Natural killer cell (primary cell): ENCODE data around the gene KCNJ6. TPM values are rescaled to one million over a fixed set of nuclear protein-coding genes. Genes with fewer than 3 reads are reported as not detected.

Experiments
- ATAC-seq, 3 donors: fragments of 150-1000 bp in 2 of 3; fragments of 200-7000 bp in 1 of 3; cut with Tn5 transposase; 1 replicate in 1 of 3; 2 replicates in 2 of 3; pipeline ENCODE4 v1.10.0; 2021; ENCODE audit warnings: mild to moderate bottlenecking in 2 of 3, moderate library complexity in 2 of 3
- DNase-seq, 2 donors: peaks; one replicate each; pipeline versions ENCODE4 v3.0.0 to v3.0.0-alpha.2; 2013 to 2021; ENCODE audit warnings: mixed read lengths in 1 of 2
- H3K27ac ChIP-seq: one replicate; pipeline ENCODE4 v1.5.1; 2013; ENCODE audit warnings: mild to moderate bottlenecking, low read length
- H3K27me3 ChIP-seq: one replicate; pipeline ENCODE4 v1.6.1; 2013; ENCODE audit warnings: low read length; ENCODE audit not compliant: control insufficient read depth, insufficient read depth
- H3K36me3 ChIP-seq: one replicate; pipeline ENCODE4 v1.6.1; 2013; ENCODE audit warnings: low read length; ENCODE audit not compliant: control insufficient read depth, insufficient read depth
- H3K4me1 ChIP-seq: one replicate; pipeline ENCODE4 v1.6.1; 2013; ENCODE audit warnings: low read length; ENCODE audit not compliant: control insufficient read depth, insufficient read depth
- H3K4me3 ChIP-seq: one replicate; pipeline ENCODE4 v1.5.1; 2013; ENCODE audit warnings: low read length
- H3K9me3 ChIP-seq: one replicate; pipeline ENCODE4 v1.6.1; 2013; ENCODE audit warnings: low read length; ENCODE audit not compliant: control insufficient read depth, insufficient read depth
- H3K27ac Mint-ChIP-seq, 2 donors: one replicate each; pipeline ENCODE4 v1.8.0; 2022; ENCODE audit warnings: mild to moderate bottlenecking in 2 of 2, mixed read lengths in 2 of 2, moderate library complexity in 1 of 2
- H3K27me3 Mint-ChIP-seq, 2 donors: one replicate each; pipeline ENCODE4 v1.8.0; 2022; ENCODE audit warnings: low read depth in 2 of 2, mixed read lengths in 2 of 2
- H3K36me3 Mint-ChIP-seq: one replicate; pipeline ENCODE4 v1.8.0; 2022; ENCODE audit warnings: mixed read lengths
- H3K4me1 Mint-ChIP-seq, 2 donors: one replicate each; pipeline ENCODE4 v1.8.0; 2022; ENCODE audit warnings: mixed read lengths in 2 of 2
- H3K4me3 Mint-ChIP-seq: one replicate; pipeline ENCODE4 v1.8.0; 2022; ENCODE audit warnings: mild to moderate bottlenecking, moderate library complexity, mixed read lengths
- H3K9me3 Mint-ChIP-seq, 2 donors: one replicate each; pipeline ENCODE4 v1.8.0; 2022; ENCODE audit warnings: mixed read lengths in 2 of 2
- CTCF ChIP-seq: fragments of 200-600 bp; IDR thresholded peaks from one replicate; pipeline ENCODE4 v1.8.0; 2022; ENCODE audit warnings: antibody characterized with exemption
- WGBS: methylation state at CpG from one replicate; pipeline ENCODE4 v1.1.7; 2013; ENCODE audit warnings: missing lambda C conversion rate; ENCODE audit not compliant: insufficient coverage; 5-methylcytosine and 5-hydroxymethylcytosine counted together
- intact Hi-C: fragments of 100-400 bp; cut with micrococcal nuclease; formaldehyde crosslinking; loops from one replicate; pipeline ENCODE4 v1.14.2; 2022
- total RNA-seq, 4 donors: library from RNA; stranded (reverse); fragments of 120-200 nt in 1 of 4; gene quantifications; one replicate each; pipeline versions ENCODE4 v1.2.3 to v1.2.4, GENCODE V29; 2013 to 2022

KCNJ6 gene
- total RNA-seq, 3 donors from 2014 or later (not counting 1 experiment from before 2014, with no cell fraction given): not detected

- no peak for DNase-seq
- Mint-ChIP-seq H3K4me3 (no peak overlapping the region), H3K9me3 (no peaks in the 10 kb centered on the region), H3K27me3 (peaks cover 7 to 13% of the 10 kb centered on the region in 2 donors), H3K27ac (no peak overlapping the region), H3K4me1 (no peaks in the 10 kb centered on the region), H3K36me3 (no peaks in the 10 kb centered on the region)
- Histone ChIP-seq H3K9me3 (no peaks in the 10 kb centered on the region), H3K4me3 (no peak overlapping the region), H3K27ac (no peak overlapping the region), H3K4me1 (no peaks in the 10 kb centered on the region), H3K27me3 (no peaks in the 10 kb centered on the region), H3K36me3 (no peaks in the 10 kb centered on the region)
- intact Hi-C loops: no loop called here
- TF ChIP-seq CTCF: no peak
- ATAC-seq: no peak
- WGBS: 0% methylated on average over 1 of the region's 2 CpGs
Measured at GRCh38 chr21:37805266-37805665, 111.0 kb downstream of the KCNJ6 start.

GRCh38 chr21:37804001-37804400 lies 112.3 kb downstream of the KCNJ6 start:
- WGBS: no CpG with 5 or more reads among the region's 1 CpG
- intact Hi-C loops: no loop called here
- no peaks in the 10 kb centered on the region for H3K9me3 Mint-ChIP-seq
- H3K27ac Mint-ChIP-seq: no peak overlapping the region
- TF ChIP-seq CTCF: no peak
- H3K27me3 Mint-ChIP-seq: peaks cover 11 to 13% of the 10 kb centered on the region in 2 donors
- Histone ChIP-seq H3K27me3 (no peaks in the 10 kb centered on the region), H3K9me3 (no peaks in the 10 kb centered on the region), H3K4me1 (no peaks in the 10 kb centered on the region), H3K4me3 (no peak overlapping the region), H3K36me3 (no peaks in the 10 kb centered on the region), H3K27ac (no peak overlapping the region)
- no peaks in the 10 kb centered on the region for H3K4me1 Mint-ChIP-seq
- H3K4me3 Mint-ChIP-seq: no peak overlapping the region
- DNase-seq: no peak
- H3K36me3 Mint-ChIP-seq: no peaks in the 10 kb centered on the region
- no peak for ATAC-seq

DNA sequence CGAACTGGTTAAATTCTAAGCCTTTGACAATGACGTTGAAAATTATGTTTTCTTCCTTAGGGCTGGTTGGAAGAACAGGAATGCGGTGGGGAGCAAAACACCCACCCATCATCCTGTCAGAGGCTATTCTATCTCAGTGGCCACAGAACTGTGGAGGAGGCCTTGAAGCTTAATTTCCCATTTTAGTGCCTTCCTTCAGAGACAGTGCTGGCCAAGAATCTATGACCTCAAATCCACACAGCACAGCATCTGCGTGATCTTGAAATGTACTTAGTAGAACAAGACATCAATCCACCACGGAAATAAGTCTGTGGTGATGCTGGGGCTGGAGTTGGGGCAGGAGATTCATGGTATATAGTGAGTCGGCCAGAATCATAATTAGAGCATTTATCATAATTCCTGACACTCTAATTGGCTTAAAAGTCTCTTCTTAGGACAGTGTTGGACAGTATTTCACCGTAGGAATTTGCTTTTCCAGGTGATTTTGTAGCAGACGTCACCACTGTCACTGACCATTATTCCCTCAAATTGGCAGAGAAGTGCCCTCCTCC lies 113.1 kb downstream of the KCNJ6 start:
- H3K4me3 ChIP-seq: no peak overlapping the region
- H3K4me1 ChIP-seq: no peaks in the 10 kb centered on the region
- no peaks in the 10 kb centered on the region for H3K4me1 Mint-ChIP-seq
- no peak overlapping the region for H3K27ac ChIP-seq
- H3K9me3 ChIP-seq: no peaks in the 10 kb centered on the region
- H3K9me3 Mint-ChIP-seq: no peaks in the 10 kb centered on the region
- H3K27ac Mint-ChIP-seq: no peak overlapping the region
- intact Hi-C loops: no loop called here
- no peak overlapping the region for H3K4me3 Mint-ChIP-seq
- ATAC-seq (no peak), DNase-seq (no peak)
- no peaks in the 10 kb centered on the region for H3K36me3 Mint-ChIP-seq
- no peak for TF ChIP-seq CTCF
- 93% methylated on average over 7 of the region's 8 CpGs for WGBS
- peaks cover 13 to 17% of the 10 kb centered on the region in 2 donors for H3K27me3 Mint-ChIP-seq
- no peaks in the 10 kb centered on the region for H3K36me3 ChIP-seq
- no peaks in the 10 kb centered on the region for H3K27me3 ChIP-seq

- intact Hi-C loops: no loop called here
- H3K27ac Mint-ChIP-seq: no peak overlapping the region
- no peaks in the 10 kb centered on the region for H3K4me1 Mint-ChIP-seq
- ATAC-seq: no peak
- WGBS: 69% methylated on average over 9 of the region's 11 CpGs
- DNase-seq: no peak
- no peaks in the 10 kb centered on the region for H3K9me3 ChIP-seq
- H3K4me3 Mint-ChIP-seq: no peak overlapping the region
- H3K9me3 Mint-ChIP-seq: no peaks in the 10 kb centered on the region
- H3K27me3 ChIP-seq: no peaks in the 10 kb centered on the region
- no peaks in the 10 kb centered on the region for H3K36me3 ChIP-seq
- H3K4me1 ChIP-seq: no peaks in the 10 kb centered on the region
- no peak overlapping the region for H3K4me3 ChIP-seq
- no peak for TF ChIP-seq CTCF
- H3K36me3 Mint-ChIP-seq: no peaks in the 10 kb centered on the region
- H3K27ac ChIP-seq: no peak overlapping the region
- peaks cover 13 to 19% of the 10 kb centered on the region in 2 donors for H3K27me3 Mint-ChIP-seq
Measured at GRCh38 chr21:37800456-37801061, 115.7 kb downstream of the KCNJ6 start.
